Fibroblast of lung (primary cell): ENCODE data around the gene CSNK1A1. TPM values are rescaled to one million over a fixed set of nuclear protein-coding genes. Genes with fewer than 3 reads are reported as not detected.
"Not testable (repeated sequence)": the region's sequence is repeated elsewhere in the genome, so short reads cannot be mapped to it uniquely, and the experiment has no call there.

ENCODE experiments used
- DNase-seq, 2 donors: peaks; one replicate each; pipeline versions ENCODE4 v3.0.0 to v3.0.0-alpha.2; 2010; ENCODE audit warnings: low read depth in 2 of 2
- H2AFZ ChIP-seq: 2 replicates; pipeline ENCODE4 v1.5.1; 2012; ENCODE audit warnings: low read length, control low read depth, inconsistent platforms
- H3K27ac ChIP-seq: 2 replicates; pipeline ENCODE4 v1.5.1; 2011; ENCODE audit warnings: low read length, control low read depth; ENCODE audit not compliant: insufficient read depth
- H3K27me3 ChIP-seq: 2 replicates; pipeline ENCODE4 v1.5.1; 2011; ENCODE audit warnings: mild to moderate bottlenecking, low read length; ENCODE audit not compliant: control insufficient read depth, insufficient read depth
- H3K36me3 ChIP-seq: 2 replicates; pipeline ENCODE4 v1.5.1; 2011; ENCODE audit warnings: low read length; ENCODE audit not compliant: control insufficient read depth, insufficient read depth
- H3K4me1 ChIP-seq: 2 replicates; pipeline ENCODE4 v1.5.1; 2011; ENCODE audit warnings: low read length; ENCODE audit not compliant: control insufficient read depth, insufficient read depth; ENCODE audit errors: extremely low read depth
- H3K4me2 ChIP-seq: 2 replicates; pipeline ENCODE4 v1.5.1; 2011; ENCODE audit warnings: low read length, control low read depth; ENCODE audit not compliant: insufficient read depth; ENCODE audit errors: extremely low read depth
- H3K4me3 ChIP-seq, 4 experiments: fragments of 200-600 bp in 1 of 4; sonication (generic) in 1 of 4; replicated peaks in 1 of 4; 2 replicates each; pipeline ENCODE4 v1.5.1; 2011 to 2016; ENCODE audit warnings: low read length in 4 of 4, low read depth in 3 of 4, mild to moderate bottlenecking in 3 of 4, control low read depth in 2 of 4, inconsistent platforms in 1 of 4, mixed read lengths in 1 of 4; ENCODE audit not compliant: insufficient read depth in 1 of 4; ENCODE audit errors: control extremely low read depth in 1 of 4
- H3K79me2 ChIP-seq: 2 replicates; pipeline ENCODE4 v1.5.1; 2012; ENCODE audit warnings: mild to moderate bottlenecking, low read length, inconsistent platforms; ENCODE audit not compliant: control insufficient read depth, insufficient read depth
- H3K9ac ChIP-seq: 2 replicates; pipeline ENCODE4 v1.5.1; 2011; ENCODE audit warnings: mild to moderate bottlenecking, low read length, control low read depth; ENCODE audit not compliant: insufficient read depth
- H3K9me3 ChIP-seq: 2 replicates; pipeline ENCODE4 v1.5.1; 2012; ENCODE audit warnings: low read depth, low read length; ENCODE audit not compliant: control insufficient read depth, insufficient read depth
- H4K20me1 ChIP-seq: 2 replicates; pipeline ENCODE4 v1.5.1; 2011; ENCODE audit warnings: low read length; ENCODE audit not compliant: control insufficient read depth, insufficient read depth; ENCODE audit errors: extremely low read depth
- EZH2 ChIP-seq: IDR thresholded peaks from 2 replicates; pipeline ENCODE4 v1.5.1; 2012; ENCODE audit warnings: low read length, control low read depth, mild to moderate bottlenecking; ENCODE audit errors: missing control alignments
- polyA plus RNA-seq, 2 donors: library from polyadenylated mRNA; depleted of rRNA in 1 of 2; stranded (reverse) in 1 of 2; unstranded in 1 of 2; fragments of >200 nt; gene quantifications; 2 replicates each; pipeline ENCODE4 v1.2.1, GENCODE V29; 2011 to 2012; ENCODE audit warnings: missing spikeins in 1 of 2
- total RNA-seq: library from RNA; depleted of rRNA; stranded (reverse); fragments of >200 nt; gene quantifications from 2 replicates; pipeline ENCODE4 v1.2.1, GENCODE V29; 2014
- TF ChIP-seq, protein P1 (sequence below), 2 donors: IDR thresholded peaks in 1 of 2; conservative IDR thresholded peaks in 1 of 2; 1 replicate in 1 of 2; 2 replicates in 1 of 2; pipeline ENCODE4 v1.5.1; 2011 to 2012; ENCODE audit warnings: low read length in 2 of 2, control low read depth in 1 of 2, inconsistent platforms in 1 of 2, low read depth in 1 of 2, mild to moderate bottlenecking in 1 of 2

The CSNK1A1 gene
- total and polyA plus RNA-seq, 2 donors (not counting 1 experiment from before 2014, with no cell fraction given) = 275 to 674 TPM

DNA sequence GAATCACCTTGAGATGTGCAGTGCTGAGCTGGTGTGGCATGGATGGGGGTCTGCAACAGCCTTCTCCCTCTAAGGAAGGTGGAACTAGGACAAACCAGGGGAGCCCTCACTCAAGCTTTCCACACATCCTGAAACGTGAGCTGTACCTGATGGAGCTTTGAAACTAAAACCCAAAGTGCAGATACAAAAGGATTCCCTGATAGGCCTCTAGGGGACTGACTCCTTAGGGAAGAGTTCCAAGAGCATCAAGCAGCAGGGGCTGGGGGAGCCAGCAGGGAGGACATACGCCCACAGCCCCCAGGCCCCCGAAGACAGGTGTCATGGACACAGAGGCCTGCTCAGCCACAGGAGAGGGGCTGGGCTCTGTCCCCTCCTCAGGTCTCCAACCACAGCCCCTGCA, 47.7 kb upstream of the CSNK1A1 start:
- H4K20me1 ChIP-seq = no peaks in the 10 kb centered on the region
- DNase-seq = no peak
- H3K36me3 ChIP-seq = no peaks in the 10 kb centered on the region
- H3K9ac ChIP-seq = no peak overlapping the region
- H3K4me2 ChIP-seq = no peak overlapping the region
- H3K9me3 ChIP-seq = no peaks in the 10 kb centered on the region
- H3K27ac ChIP-seq = no peak overlapping the region
- no peaks in the 10 kb centered on the region for H3K4me1 ChIP-seq
- no peak for TF ChIP-seq EZH2
- TF ChIP-seq, protein P1, sequence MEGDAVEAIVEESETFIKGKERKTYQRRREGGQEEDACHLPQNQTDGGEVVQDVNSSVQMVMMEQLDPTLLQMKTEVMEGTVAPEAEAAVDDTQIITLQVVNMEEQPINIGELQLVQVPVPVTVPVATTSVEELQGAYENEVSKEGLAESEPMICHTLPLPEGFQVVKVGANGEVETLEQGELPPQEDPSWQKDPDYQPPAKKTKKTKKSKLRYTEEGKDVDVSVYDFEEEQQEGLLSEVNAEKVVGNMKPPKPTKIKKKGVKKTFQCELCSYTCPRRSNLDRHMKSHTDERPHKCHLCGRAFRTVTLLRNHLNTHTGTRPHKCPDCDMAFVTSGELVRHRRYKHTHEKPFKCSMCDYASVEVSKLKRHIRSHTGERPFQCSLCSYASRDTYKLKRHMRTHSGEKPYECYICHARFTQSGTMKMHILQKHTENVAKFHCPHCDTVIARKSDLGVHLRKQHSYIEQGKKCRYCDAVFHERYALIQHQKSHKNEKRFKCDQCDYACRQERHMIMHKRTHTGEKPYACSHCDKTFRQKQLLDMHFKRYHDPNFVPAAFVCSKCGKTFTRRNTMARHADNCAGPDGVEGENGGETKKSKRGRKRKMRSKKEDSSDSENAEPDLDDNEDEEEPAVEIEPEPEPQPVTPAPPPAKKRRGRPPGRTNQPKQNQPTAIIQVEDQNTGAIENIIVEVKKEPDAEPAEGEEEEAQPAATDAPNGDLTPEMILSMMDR (conservative IDR thresholded peaks at IDR 0.05 in 1 of 2, IDR thresholded peaks at IDR 0.05 in 1 of 2; ENCODE audit: low read depth in 1 of 2, low read length in 2 of 2) = no peak
- no peak overlapping the region for H2AFZ ChIP-seq
- no peaks in the 10 kb centered on the region for H3K27me3 ChIP-seq
- no peaks in the 10 kb centered on the region for H3K79me2 ChIP-seq
- no peak overlapping the region for H3K4me3 ChIP-seq

DNA sequence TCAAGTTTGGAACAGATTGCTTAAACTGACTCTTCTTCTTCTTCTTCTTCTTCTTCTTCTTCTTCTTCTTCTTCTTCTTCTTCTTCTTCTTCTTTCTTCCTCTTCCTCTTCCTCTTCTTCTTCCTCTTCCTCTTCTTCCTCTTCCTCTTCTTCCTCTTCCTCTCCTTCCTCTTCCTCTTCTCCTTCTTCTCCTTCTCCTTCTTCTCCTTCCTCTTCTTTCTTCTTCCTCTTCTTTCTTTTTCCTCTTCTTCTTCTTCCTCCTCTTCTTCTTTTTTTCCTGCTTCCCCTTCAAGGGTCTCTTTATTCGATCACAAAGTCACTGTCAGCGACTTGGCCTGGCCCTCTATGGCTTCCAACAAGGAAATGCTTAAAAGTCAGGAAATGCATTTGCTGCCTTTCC, 47.0 kb upstream of the CSNK1A1 start:
- not testable (repeated sequence) for H3K27me3 ChIP-seq, H3K4me3 ChIP-seq, H3K9ac ChIP-seq, H3K9me3 ChIP-seq, H3K36me3 ChIP-seq, DNase-seq, H3K27ac ChIP-seq, H2AFZ ChIP-seq, H4K20me1 ChIP-seq, H3K4me2 ChIP-seq, H3K4me1 ChIP-seq, H3K79me2 ChIP-seq

DNA sequence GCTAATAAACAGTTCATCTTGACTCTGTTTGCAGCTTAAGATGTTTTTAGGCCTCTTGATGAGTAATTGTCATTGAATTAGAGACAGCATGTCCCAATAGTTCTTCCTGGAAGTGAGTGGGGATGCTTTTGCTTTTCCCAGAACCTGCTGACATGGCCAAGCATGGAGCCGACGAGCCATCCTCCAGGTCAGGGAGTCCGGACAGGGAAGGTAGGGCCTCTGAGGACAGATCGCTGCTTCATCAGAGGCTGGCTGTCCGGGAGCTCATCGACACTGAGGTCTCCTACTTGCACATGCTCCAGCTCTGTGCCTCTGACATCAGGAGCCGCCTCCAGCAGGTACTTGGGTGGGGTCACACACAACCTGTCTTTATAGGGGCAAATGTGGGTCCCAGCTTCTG, 46.4 kb upstream of the CSNK1A1 start:
- Histone ChIP-seq H3K4me3 (no peak overlapping the region), H3K4me1 (no peaks in the 10 kb centered on the region), H4K20me1 (no peaks in the 10 kb centered on the region), H3K79me2 (no peaks in the 10 kb centered on the region), H3K9ac (no peak overlapping the region), H3K27ac (no peak overlapping the region), H3K36me3 (no peaks in the 10 kb centered on the region), H2AFZ (no peak overlapping the region), H3K9me3 (no peaks in the 10 kb centered on the region), H3K27me3 (no peaks in the 10 kb centered on the region), H3K4me2 (no peak overlapping the region)
- DNase-seq = no peak
- TF ChIP-seq, protein P1 (conservative IDR thresholded peaks at IDR 0.05 in 1 of 2, IDR thresholded peaks at IDR 0.05 in 1 of 2; ENCODE audit: low read depth in 1 of 2, low read length in 2 of 2) = no peak
- no peak for TF ChIP-seq EZH2
